Measurements from ENCODE around the gene FOXK1.
"Not testable (repeated sequence)": the region's sequence is repeated elsewhere in the genome, so short reads cannot be mapped to it uniquely, and the experiment has no call there.

Gene FOXK1

GRCh38 chr7:4681886-4682620 lies at the start of gene FOXK1:
Gene FOXK1 (plus strand): TSS chr7:4682295. CDS start chr7:4682309, 14 bp downstream.
- peak; percentile 36 to 48 for DNase-seq

GRCh38 chr7:4633012-4633411 lies 49.1 kb upstream of the FOXK1 start:
- DNase-seq = peak; percentile 8 to 21

DNA sequence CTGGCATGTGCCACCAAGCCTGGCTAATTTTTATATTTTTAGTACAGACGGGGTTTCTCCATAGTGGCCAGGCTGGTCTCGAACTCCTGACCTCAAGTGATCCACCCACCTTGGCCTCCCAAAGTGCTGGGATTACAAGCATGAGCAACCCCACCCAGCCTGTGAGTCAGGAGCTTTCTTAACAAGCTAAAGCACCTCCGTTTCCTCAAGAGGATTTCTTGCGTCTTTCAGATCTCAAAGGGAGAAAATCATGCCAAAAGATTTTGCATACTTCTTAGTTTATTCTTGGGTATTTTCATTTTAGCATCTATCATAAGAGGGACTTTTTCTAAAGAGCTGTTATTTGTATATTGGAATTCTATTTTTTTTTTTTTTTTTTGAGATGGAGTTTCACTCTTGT lies 47.9 kb upstream of the FOXK1 start:
- DNase-seq = no peak

- DNase-seq = no peak
These were observed 43.1 kb upstream of the FOXK1 start for GRCh38 chr7:4638781-4639575.

DNA sequence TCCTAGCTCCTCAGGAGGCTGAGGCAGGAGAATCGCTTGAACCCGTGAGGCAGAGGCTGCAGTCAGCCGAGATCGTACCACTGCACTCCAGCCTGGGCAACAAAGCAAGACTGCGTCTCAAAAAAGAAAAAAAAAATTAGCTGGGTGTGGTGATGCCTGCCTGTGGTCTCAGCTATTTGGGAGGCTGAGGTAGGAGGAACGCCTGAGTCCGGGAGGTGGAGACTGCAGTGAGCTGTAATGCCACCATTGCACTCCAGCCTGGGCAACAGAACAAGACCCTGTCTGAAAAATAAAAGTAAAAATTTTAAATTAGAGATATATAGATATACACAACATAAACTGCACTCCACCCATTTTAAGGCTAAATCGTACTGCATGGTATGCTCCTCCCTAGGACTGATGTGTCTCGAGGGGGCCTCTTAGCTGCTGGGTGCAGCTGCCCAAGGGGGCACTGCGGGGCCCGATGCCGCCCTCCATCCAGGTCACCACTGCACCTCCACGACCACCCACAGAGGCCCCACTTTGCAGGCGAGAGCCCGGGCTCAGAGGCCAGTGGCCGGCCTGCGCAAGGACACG lies 40.9 kb upstream of the FOXK1 start:
- DNase-seq = peak in 1 of 2 experiments; percentile 26

DNA sequence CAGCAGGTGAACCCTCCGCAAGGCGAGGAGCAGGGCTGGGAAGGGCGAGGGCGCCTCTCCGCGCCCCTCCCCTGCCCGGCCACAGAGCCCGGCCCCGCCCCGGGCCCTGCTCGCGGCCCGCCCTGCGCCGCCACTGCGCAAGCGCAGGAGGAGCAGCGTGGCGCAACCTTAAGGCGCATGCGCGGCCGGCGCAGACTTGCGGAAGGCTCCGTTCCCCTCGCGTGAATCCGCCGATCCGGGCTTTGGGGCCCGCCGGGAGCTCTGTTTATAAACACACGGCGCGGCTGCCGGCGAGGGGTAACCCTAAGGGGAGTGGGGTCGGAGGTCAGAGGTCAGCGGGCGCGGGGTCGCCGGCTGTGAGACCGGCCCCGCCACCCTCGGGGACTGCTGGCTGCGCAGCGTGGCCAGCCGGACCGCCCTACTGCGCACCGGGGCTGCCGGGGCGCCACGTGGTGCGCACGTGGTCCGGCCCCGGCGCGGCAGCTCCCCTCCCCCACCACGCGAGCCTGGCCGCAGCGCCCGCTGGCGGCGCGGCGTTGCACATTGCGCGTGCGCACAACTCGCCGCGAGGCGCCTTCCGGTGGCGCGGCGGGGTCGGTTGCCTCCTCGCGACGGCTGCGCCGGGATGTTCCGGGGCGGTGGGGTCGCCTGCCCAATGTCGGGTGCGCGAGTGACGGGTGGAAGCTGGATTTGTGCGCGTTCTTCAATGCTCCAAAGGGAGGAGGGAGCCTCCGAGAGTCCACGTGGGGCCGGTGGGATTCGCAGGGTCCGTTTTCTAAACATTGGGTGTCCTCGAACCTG lies 40.2 kb upstream of the FOXK1 start:
- peak; percentile 85 for DNase-seq

DNA sequence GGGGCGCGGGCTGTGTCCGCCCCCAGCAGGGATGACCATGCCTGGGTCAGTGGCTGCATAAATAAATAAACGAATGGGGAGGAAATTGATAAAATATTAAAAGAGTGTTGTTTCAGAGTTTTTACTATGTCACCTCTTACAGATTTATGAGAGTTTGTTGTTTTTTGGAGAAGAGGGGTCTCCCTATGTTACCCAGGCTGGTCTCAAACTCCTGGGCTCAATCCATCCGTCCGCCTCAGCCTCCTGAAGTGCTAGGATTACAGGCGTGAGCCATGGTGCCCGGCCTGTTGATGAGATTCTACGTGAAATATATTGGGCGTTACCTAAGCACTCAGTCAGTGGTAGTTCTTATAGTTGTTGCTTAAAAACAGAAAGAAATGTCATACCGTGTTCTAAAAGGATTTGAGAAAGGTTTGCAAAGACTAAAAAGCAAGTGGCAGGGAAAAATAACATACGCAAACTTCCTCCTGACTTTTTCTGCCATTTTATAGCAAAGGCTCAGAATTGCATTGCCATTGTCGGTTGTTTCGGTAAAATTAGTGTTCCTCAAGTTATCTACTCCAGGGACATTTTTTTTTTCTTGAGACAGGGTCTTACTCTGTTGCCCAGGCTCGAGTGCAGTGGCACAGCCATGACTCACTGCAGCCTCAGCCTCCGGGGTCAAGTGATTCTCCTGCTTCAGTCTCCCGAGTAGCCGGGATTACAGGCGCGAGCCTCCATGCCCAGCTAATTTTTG lies 39.5 kb upstream of the FOXK1 start:
- DNase-seq = peak in 1 of 2 experiments; percentile 8

- not testable (repeated sequence) for DNase-seq
These were observed 39.0 kb upstream of the FOXK1 start for GRCh38 chr7:4643204-4643471.

- no peak for DNase-seq
These were observed 36.8 kb upstream of the FOXK1 start for GRCh38 chr7:4645246-4645645.

DNA sequence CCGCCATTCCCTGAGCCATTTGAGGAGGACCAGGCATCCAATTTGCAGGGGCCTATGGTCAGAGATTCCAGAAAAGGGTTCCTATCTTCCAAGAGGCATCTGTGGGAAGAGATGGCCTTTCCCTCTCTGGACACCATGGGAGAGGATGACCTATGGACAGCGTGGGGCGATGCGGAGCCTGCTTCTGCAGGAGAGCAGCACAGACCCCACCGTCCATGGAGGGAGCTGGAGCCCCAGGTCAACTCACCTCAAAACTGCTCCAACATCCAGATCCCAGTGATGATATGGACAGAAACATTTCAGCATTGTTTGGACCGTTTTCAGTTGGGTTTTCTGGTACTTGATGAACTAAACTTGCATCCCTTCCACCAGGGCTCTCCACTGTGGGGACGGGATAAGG lies 34.0 kb upstream of the FOXK1 start:
- DNase-seq = no peak

DNA sequence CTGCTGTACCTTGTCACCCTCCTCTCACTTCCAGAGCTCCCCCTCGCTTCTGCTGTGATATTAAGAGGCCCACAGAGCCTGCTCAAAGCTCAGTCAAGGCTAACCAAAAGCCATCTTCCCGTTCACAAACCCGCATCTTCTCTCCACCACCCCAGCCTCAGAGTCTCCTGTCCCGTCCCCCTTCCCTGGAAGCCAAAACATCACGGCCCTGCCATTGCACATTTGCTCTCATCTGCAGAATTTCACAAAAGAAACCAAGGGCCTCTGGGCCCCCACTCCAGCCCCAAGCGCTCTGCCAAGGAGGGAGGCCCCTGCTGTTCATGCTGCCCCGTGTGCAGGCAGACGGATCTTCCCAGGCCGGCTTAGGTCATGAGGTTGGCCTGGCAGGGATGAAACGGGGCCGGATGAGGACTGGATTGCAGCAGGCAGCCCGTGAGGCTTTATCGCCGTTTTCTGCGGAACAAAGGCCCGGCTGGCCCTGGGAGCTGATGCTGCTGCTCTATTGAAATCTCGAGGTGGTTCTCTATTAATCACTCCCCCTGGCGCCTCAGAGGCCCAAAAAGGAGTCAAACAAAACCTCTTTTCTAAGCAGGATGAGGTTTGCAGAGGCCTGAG lies 31.6 kb upstream of the FOXK1 start:
- no peak for DNase-seq

- DNase-seq = no peak
These were observed 28.3 kb upstream of the FOXK1 start for GRCh38 chr7:4653771-4654170.

GRCh38 chr7:4655311-4655710 lies 26.8 kb upstream of the FOXK1 start:
- no peak for DNase-seq

GRCh38 chr7:4655896-4656295 lies 26.2 kb upstream of the FOXK1 start:
- DNase-seq = no peak

DNA sequence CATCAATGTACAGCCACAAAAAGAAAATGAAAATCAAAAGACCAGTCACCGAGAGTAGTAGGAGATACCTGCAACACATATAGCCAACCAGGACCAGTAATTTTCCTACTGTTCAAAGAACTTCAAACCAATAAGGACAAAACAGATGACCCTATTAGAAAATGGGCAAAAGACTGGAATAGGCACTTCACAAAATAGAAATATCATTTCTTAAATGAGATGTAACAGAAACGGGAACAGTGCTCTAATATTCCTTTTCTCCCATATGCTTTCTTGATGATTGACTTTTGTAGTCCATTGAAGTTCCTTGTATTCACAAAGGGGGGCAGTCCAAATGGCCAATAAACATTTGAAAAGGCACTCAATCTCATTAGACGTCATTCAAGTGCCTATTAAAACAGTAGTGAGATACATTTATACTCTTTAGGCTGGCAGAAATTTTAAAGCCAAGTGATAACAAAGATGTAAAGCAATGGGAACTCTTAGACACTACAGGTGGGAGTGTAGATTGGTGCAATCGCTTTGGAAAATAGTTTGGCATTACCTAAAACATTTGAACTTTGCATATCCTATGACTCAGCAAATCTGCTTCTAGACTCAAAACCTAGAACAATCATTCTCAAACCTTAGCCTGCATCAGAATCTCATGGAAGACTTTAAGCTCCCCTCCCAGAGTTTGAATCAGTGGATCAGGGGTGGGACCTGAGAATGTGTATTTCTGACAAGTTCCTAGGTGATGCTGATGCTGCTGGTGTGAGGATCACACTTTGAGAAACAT lies 24.3 kb upstream of the FOXK1 start:
- no peak for DNase-seq

DNA sequence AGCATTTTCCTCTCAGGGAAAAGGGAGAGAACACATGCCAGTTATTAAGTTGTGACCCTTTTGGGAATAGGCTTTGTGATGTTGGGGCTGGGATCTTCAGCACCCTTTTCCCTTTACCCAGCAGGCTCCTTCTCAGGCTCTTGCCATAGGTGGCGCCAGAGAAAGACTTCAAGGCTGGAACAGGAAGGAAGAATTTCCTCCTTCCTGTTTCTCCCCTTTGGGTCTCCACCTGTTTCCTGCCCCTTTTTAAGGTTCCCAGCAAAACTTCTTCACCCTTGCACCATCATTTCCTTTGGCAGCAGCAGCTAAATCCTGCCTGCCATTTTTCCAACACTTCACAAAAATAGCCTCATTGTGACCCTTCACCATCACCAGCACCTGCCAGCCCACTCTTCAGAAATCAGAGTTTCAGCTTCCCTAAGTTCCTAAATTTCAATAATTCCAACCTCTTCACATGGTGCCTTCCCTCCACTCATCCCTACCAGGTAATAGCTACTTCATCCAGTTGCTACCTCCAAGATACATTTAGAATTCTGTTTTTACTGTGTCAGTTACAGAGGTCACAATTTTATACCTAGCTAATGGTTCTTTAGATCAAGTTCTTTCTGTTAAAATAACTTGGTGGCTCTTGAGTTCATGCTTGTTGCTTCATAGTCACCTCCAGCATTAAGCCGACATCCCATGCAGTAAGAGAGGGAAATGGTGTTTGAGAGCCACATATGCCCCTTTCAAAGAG lies 22.4 kb upstream of the FOXK1 start:
- peak; percentile 16 to 26 for DNase-seq

GRCh38 chr7:4661871-4662270 lies 20.2 kb upstream of the FOXK1 start:
- no peak for DNase-seq

- DNase-seq = no peak
These were observed 18.7 kb upstream of the FOXK1 start for GRCh38 chr7:4663239-4664018.

DNA sequence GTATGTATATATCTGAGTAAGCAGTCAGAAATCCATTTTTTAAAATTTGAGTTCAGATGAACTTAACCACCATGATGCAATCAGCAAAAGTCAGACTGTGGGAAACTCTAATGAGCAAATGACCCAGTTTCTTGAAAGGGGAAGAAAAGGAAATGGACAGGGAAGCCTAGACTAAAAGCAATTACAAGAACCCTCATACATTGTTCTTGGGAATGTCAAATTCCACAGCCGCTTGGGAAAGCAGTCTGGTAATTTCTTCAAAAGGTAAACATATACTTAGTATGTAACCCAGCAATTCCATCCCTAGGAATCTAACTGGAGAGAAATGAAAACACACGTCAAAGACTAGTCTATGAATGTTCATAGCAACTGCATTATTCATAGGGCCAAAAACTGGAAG lies 16.4 kb upstream of the FOXK1 start:
- DNase-seq = no peak
